GM06990 (cell line): ENCODE measurements around the gene CNOT11.

Experiments used
- DNase-seq: peaks from one replicate; pipeline ENCODE4 v3.0.0-alpha.2; 2011; ENCODE audit not compliant: insufficient read length; ENCODE audit errors: extremely low read depth
- H3K27me3 ChIP-seq: replicated peaks from 2 replicates; pipeline ENCODE4 v1.6.0; 2011; ENCODE audit warnings: low read length; ENCODE audit not compliant: control insufficient read depth, insufficient read depth
- H3K36me3 ChIP-seq: 2 replicates; pipeline ENCODE4 v1.5.1; 2011; ENCODE audit warnings: low read length; ENCODE audit not compliant: control insufficient read depth, insufficient read depth
- H3K4me3 ChIP-seq: replicated peaks from 2 replicates; pipeline ENCODE4 v1.5.1; 2011; ENCODE audit warnings: low read depth, mild to moderate bottlenecking, control low read depth, low read length
- CTCF ChIP-seq: IDR thresholded peaks from 2 replicates; pipeline ENCODE4 v1.5.1; 2011; ENCODE audit warnings: low read length, control low read depth, mild to moderate bottlenecking, inconsistent platforms; ENCODE audit not compliant: insufficient read depth, poor library complexity, severe bottlenecking

Gene CNOT11

GRCh38 chr2:101296371-101296770 lies 43.7 kb downstream of the CNOT11 start:
- no peak for DNase-seq
- Histone ChIP-seq H3K4me3 (no peak overlapping the region), H3K27me3 (no peaks in the 10 kb centered on the region), H3K36me3 (no peaks in the 10 kb centered on the region)
- no peak for TF ChIP-seq CTCF

DNA sequence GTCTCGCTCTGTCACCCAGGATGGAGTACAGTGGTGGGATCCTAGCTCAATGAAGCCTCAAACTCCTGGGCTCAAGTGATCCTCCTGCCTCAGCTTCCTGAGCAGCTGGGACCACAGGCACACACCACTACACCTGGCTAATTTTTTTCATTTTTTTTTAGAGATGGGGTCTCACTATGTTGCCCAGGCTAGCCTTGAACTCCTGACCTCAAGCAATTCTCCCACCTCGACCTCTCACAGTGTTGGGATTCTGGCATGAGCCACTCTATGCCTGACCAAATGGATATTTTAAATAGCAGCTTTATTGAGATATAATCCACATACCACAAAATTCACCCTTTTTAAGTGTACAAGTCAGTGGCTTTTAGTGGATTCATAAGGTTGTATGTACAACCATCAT lies 44.7 kb downstream of the CNOT11 start:
- H3K4me3 ChIP-seq: no peak overlapping the region
- no peaks in the 10 kb centered on the region for H3K27me3 ChIP-seq
- no peaks in the 10 kb centered on the region for H3K36me3 ChIP-seq
- no peak for DNase-seq
- TF ChIP-seq CTCF: no peak

GRCh38 chr2:101299604-101300003 lies 46.9 kb downstream of the CNOT11 start:
- Histone ChIP-seq H3K4me3 (no peak overlapping the region), H3K27me3 (no peaks in the 10 kb centered on the region), H3K36me3 (no peaks in the 10 kb centered on the region)
- TF ChIP-seq CTCF: no peak
- DNase-seq: no peak

- DNase-seq: no peak
- no peaks in the 10 kb centered on the region for H3K27me3 ChIP-seq
- no peak for TF ChIP-seq CTCF
- H3K4me3 ChIP-seq: no peak overlapping the region
- no peaks in the 10 kb centered on the region for H3K36me3 ChIP-seq
These were observed 47.5 kb downstream of the CNOT11 start for GRCh38 chr2:101300164-101300563.

DNA sequence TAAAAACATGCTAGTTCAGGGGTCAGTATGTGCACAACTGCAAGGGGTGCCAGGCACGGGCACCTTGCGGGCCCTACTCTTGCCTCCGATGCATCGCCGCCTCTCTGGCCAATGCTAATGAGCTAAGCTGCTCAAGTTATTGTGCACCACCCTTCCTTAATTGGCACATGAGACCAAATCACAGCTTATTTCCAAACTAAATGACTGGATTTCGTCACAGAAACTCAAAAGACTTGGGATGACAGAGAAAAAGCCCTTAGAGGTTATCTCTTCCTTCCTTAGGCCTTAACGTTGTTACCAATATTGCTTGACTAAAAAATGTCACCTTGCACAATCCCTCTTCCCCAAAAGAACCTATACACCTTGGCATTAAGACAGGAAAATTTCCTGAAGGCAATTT lies 48.1 kb downstream of the CNOT11 start:
- DNase-seq: no peak
- no peaks in the 10 kb centered on the region for H3K36me3 ChIP-seq
- TF ChIP-seq CTCF: no peak
- no peak overlapping the region for H3K4me3 ChIP-seq
- no peaks in the 10 kb centered on the region for H3K27me3 ChIP-seq

DNA sequence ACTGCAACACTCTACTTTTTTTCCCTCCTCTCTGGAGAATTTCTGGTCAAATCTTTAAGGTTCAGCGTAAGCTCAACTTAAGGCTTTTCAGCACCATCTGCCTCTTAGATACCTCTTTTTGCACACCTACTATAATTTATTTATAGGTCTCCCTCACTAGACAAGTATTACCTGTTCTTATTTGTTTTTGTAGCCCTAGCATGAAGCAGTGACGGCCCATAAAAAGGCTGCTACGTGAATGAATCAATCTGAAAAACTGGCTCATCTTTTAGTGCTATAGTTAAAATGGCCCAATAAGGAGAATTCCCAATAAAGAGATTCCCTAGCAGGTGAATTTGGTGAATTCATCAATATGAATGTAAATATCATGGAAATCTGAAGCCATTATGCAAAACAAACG lies 49.3 kb downstream of the CNOT11 start:
- no peak overlapping the region for H3K4me3 ChIP-seq
- DNase-seq: no peak
- no peaks in the 10 kb centered on the region for H3K36me3 ChIP-seq
- no peaks in the 10 kb centered on the region for H3K27me3 ChIP-seq
- no peak for TF ChIP-seq CTCF
